Mammary epithelial cell (primary cell): Measurements from ENCODE around the gene STAC2.

ENCODE experiments used
- EZH2 ChIP-seq: IDR thresholded peaks from 2 replicates; pipeline ENCODE4 v1.6.1; 2012; ENCODE audit warnings: low read length, inconsistent platforms, borderline replicate concordance
- TF ChIP-seq, protein P1 (sequence below), 2 donors: IDR thresholded peaks in 1 of 2; conservative IDR thresholded peaks in 1 of 2; 2 replicates each; pipeline ENCODE4 v1.5.1; 2011 to 2012; ENCODE audit warnings: inconsistent platforms in 2 of 2, low read length in 2 of 2, mild to moderate bottlenecking in 2 of 2, control low read depth in 1 of 2, low read depth in 1 of 2; ENCODE audit not compliant: insufficient read depth in 1 of 2; ENCODE audit errors: extremely low read depth in 1 of 2

DNA sequence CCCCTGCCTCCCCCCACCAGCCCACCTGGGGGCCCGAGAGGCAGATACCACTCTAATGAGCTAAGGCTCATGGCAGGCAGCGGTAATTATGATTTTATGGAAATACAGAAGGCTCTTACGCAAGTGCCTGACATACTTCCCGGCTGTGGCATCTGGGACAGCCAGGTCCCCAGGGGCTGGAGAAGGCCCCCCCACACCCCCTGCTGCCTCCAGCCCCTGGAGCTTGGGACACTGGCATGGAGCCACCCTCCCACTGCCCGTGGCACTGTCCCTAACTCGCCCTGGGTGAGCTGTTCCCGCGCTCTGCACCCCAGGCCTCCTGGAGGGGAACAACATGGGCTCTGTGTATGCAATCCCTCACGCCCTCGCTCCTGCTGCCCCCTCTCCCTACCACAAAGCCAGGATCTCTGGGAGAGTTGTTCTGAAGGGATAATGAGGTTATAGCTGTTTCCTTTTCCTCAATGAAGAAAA is 5.4 kb upstream of the STAC2 start:
- TF ChIP-seq, protein P1, sequence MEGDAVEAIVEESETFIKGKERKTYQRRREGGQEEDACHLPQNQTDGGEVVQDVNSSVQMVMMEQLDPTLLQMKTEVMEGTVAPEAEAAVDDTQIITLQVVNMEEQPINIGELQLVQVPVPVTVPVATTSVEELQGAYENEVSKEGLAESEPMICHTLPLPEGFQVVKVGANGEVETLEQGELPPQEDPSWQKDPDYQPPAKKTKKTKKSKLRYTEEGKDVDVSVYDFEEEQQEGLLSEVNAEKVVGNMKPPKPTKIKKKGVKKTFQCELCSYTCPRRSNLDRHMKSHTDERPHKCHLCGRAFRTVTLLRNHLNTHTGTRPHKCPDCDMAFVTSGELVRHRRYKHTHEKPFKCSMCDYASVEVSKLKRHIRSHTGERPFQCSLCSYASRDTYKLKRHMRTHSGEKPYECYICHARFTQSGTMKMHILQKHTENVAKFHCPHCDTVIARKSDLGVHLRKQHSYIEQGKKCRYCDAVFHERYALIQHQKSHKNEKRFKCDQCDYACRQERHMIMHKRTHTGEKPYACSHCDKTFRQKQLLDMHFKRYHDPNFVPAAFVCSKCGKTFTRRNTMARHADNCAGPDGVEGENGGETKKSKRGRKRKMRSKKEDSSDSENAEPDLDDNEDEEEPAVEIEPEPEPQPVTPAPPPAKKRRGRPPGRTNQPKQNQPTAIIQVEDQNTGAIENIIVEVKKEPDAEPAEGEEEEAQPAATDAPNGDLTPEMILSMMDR (conservative IDR thresholded peaks at IDR 0.05 in 1 of 2, IDR thresholded peaks at IDR 0.05 in 1 of 2; ENCODE audit: extremely low read depth in 1 of 2, insufficient read depth in 1 of 2, low read depth in 1 of 2, low read length in 2 of 2): no peak
- no peak for TF ChIP-seq EZH2
